Thyroid gland (tissue), 4 donors: ENCODE results near the gene MYLK2.

Source experiments
- POLR2A ChIP-seq, 2 donors: fragments of 450-650 bp; IDR thresholded peaks; one replicate each; pipeline ENCODE4 v1.6.1; 2017; ENCODE audit warnings: antibody characterized with exemption in 2 of 2, mild to moderate bottlenecking in 2 of 2, moderate library complexity in 1 of 2
- TF ChIP-seq, protein P1 (sequence below), 6 experiments: fragments of 200-600 bp in 3 of 6; fragments of 450-650 bp in 3 of 6; sonication (generic) in 3 of 6; IDR thresholded peaks; one replicate each; pipeline ENCODE4 v1.5.1; 2016 to 2019; ENCODE audit warnings: antibody characterized with exemption in 6 of 6, mild to moderate bottlenecking in 2 of 6, inconsistent platforms in 1 of 6, moderate library complexity in 1 of 6

GRCh38 chr20:31839782-31840487 is 20.8 kb downstream of the MYLK2 start:
- TF ChIP-seq, protein P1, sequence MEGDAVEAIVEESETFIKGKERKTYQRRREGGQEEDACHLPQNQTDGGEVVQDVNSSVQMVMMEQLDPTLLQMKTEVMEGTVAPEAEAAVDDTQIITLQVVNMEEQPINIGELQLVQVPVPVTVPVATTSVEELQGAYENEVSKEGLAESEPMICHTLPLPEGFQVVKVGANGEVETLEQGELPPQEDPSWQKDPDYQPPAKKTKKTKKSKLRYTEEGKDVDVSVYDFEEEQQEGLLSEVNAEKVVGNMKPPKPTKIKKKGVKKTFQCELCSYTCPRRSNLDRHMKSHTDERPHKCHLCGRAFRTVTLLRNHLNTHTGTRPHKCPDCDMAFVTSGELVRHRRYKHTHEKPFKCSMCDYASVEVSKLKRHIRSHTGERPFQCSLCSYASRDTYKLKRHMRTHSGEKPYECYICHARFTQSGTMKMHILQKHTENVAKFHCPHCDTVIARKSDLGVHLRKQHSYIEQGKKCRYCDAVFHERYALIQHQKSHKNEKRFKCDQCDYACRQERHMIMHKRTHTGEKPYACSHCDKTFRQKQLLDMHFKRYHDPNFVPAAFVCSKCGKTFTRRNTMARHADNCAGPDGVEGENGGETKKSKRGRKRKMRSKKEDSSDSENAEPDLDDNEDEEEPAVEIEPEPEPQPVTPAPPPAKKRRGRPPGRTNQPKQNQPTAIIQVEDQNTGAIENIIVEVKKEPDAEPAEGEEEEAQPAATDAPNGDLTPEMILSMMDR (IDR thresholded peaks at IDR 0.05) = no peak
- no peak for TF ChIP-seq POLR2A (IDR thresholded peaks at IDR 0.05)
